Activated naive CD8-positive, alpha-beta T cell (primary cell): ENCODE measurements around the gene CTDSP2.
A peak's percentile ranks its signal among the peaks of the same experiment; 100 is the strongest.

ENCODE experiments used
- H3K27ac Mint-ChIP-seq: one replicate; pipeline ENCODE4 v1.8.0; 2021; ENCODE audit warnings: mixed read lengths
- H3K27me3 Mint-ChIP-seq: one replicate; pipeline ENCODE4 v1.8.0; 2021; ENCODE audit warnings: mixed read lengths
- H3K36me3 Mint-ChIP-seq: one replicate; pipeline ENCODE4 v1.8.0; 2021; ENCODE audit warnings: mixed read lengths
- H3K4me1 Mint-ChIP-seq: one replicate; pipeline ENCODE4 v1.8.0; 2021; ENCODE audit warnings: low read depth, mixed read lengths
- H3K4me3 Mint-ChIP-seq: one replicate; pipeline ENCODE4 v1.8.0; 2021; ENCODE audit warnings: mild to moderate bottlenecking, mixed read lengths
- H3K9me3 Mint-ChIP-seq: one replicate; pipeline ENCODE4 v1.8.0; 2021; ENCODE audit warnings: low read depth, mixed read lengths

The CTDSP2 gene

DNA sequence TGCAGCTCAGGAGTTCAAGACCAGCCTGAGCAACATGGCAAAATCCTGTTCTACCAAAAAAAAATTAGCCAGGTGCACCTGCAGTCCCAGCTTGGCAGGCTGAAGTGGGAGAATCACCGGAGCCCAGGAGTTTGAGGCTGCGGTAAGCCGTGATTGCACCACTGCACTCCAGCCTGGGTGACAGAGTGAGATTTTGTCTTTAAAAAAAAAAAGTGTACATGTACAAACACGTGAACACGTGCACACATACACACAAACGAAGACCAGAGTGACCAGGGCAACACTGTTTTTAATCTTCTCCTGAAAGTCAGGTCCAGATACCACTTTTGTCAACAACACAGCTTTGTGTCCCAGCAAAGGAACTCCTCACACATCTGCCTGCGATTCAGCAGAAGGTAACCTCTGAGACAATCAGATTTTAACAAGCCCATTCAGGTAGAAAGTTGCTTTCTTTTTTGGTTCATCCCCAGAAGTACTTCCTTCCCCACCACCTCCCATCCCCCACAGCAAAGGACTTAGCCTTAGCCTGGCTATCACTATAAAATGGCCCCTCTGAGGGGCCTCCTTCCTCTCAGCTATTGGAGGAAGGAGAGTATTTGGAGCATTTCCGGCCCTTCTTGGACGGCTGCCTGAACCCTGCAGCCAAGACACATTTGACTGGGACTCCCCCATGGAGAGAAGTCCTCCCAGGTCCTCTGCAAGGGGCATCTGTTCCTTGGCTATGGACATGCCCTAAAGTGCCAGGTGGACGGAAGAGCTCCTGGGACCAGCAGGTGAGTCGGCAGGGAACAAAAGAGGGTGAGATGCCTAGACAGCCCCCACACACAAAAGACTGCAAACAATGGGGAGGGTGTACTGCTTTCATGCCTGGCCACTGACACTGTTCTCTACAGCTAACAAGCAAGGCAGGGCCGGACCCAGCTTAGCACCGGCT, 9.8 kb downstream of the CTDSP2 start:
- Mint-ChIP-seq H3K27ac (peak overlapping the region; percentile 92), H3K9me3 (no peaks in the 10 kb centered on the region), H3K4me1 (peaks cover 95% of the 10 kb centered on the region), H3K27me3 (no peaks in the 10 kb centered on the region), H3K36me3 (no peaks in the 10 kb centered on the region), H3K4me3 (peak overlapping the region; percentile 64)

GRCh38 chr12:57835366-57836288, 10.9 kb downstream of the CTDSP2 start:
- Mint-ChIP-seq H3K4me3 (peak overlapping the region; percentile 64), H3K4me1 (peaks cover 90% of the 10 kb centered on the region), H3K27ac (peak overlapping the region; percentile 92), H3K36me3 (no peaks in the 10 kb centered on the region), H3K27me3 (no peaks in the 10 kb centered on the region), H3K9me3 (no peaks in the 10 kb centered on the region)

GRCh38 chr12:57834086-57834876, 12.2 kb downstream of the CTDSP2 start:
- no peaks in the 10 kb centered on the region for H3K27me3 Mint-ChIP-seq
- H3K9me3 Mint-ChIP-seq, result no peaks in the 10 kb centered on the region
- no peaks in the 10 kb centered on the region for H3K36me3 Mint-ChIP-seq
- H3K4me3 Mint-ChIP-seq, result no peak overlapping the region
- H3K4me1 Mint-ChIP-seq, result peaks cover 86% of the 10 kb centered on the region
- H3K27ac Mint-ChIP-seq, result peak overlapping the region; percentile 92

GRCh38 chr12:57833672-57834071, 12.9 kb downstream of the CTDSP2 start:
- Mint-ChIP-seq H3K9me3 (no peaks in the 10 kb centered on the region), H3K27ac (peak overlapping the region; percentile 92), H3K4me3 (peak overlapping the region; percentile 69), H3K27me3 (no peaks in the 10 kb centered on the region), H3K4me1 (peaks cover 85% of the 10 kb centered on the region), H3K36me3 (no peaks in the 10 kb centered on the region)

DNA sequence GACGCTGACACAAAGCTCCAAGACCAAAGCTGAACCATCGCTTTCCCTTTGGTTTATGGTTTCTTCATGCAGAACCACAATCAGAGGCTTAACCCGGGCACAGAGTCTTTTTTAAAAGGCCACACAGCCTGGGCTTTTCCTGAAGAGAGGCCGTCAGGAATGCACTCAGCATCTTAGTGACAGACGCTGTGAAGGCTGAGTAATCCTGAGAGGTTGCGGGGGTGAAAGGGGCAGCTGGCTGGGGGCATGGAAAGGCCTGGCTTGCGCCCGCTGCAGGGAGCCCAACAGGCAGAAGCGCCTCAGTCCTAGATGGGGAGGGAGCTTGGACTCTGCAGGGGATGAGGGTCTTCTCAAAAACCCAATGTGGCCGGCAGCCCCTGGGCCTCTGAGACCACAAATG, 13.6 kb downstream of the CTDSP2 start:
- Mint-ChIP-seq H3K27ac (peak overlapping the region; percentile 92), H3K36me3 (no peaks in the 10 kb centered on the region), H3K4me1 (peaks cover 80% of the 10 kb centered on the region), H3K4me3 (peak overlapping the region; percentile 2), H3K9me3 (no peaks in the 10 kb centered on the region), H3K27me3 (no peaks in the 10 kb centered on the region)

GRCh38 chr12:57830393-57830792, 16.1 kb downstream of the CTDSP2 start:
- H3K36me3 Mint-ChIP-seq, result no peaks in the 10 kb centered on the region
- no peak overlapping the region for H3K4me3 Mint-ChIP-seq
- peaks cover 56% of the 10 kb centered on the region for H3K4me1 Mint-ChIP-seq
- no peaks in the 10 kb centered on the region for H3K27me3 Mint-ChIP-seq
- peak overlapping the region; percentile 77 for H3K27ac Mint-ChIP-seq
- no peaks in the 10 kb centered on the region for H3K9me3 Mint-ChIP-seq

DNA sequence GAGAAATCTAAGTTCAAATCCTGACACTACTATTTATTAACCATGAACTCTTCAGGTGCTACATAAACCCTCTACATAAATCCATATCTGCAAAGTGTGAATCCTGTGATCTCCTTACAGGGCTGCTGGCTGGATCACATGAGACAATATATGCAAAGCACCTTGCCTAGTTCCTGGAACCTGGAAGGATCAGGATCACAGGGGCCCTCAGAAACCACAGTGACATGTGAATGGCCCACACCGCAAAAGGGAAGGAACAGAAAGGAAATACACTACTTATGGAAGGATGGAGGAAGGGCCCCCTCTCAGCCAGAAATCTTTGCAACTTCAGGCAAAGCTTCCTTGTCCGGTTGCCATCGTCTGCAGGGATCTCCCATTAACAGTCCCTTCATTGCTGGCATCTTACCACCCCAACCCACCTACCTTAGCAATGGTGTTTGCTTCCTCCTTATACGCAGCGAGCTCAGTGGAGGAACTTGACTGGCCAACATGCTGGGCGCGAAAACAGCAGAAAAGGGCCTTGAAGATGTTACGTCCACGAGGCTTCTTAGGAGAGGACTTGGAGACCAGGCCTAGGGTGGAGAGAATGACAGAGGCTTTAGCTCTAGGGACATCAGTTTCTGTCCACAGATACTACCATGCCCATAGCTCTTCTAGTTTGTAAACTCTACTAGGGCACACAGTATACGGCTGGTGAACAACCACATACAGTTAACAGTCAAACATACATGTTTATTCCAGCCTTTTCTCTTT, 17.3 kb downstream of the CTDSP2 start:
- Mint-ChIP-seq H3K4me3 (no peak overlapping the region), H3K27me3 (no peaks in the 10 kb centered on the region), H3K27ac (peak overlapping the region; percentile 77)

GRCh38 chr12:57826966-57827365, 19.6 kb downstream of the CTDSP2 start:
- H3K27me3 Mint-ChIP-seq, result no peaks in the 10 kb centered on the region
- no peaks in the 10 kb centered on the region for H3K9me3 Mint-ChIP-seq
- H3K4me3 Mint-ChIP-seq, result no peak overlapping the region
- peak overlapping the region; percentile 76 for H3K27ac Mint-ChIP-seq
- H3K4me1 Mint-ChIP-seq, result peaks cover 25% of the 10 kb centered on the region
- no peaks in the 10 kb centered on the region for H3K36me3 Mint-ChIP-seq

More for the DNA sequence above, 17.3 kb downstream of the CTDSP2 start:
- H3K4me1 Mint-ChIP-seq, result peaks cover 45% of the 10 kb centered on the region
- no peaks in the 10 kb centered on the region for H3K36me3 Mint-ChIP-seq
- H3K9me3 Mint-ChIP-seq, result no peaks in the 10 kb centered on the region

GRCh38 chr12:57826400-57826799, 20.1 kb downstream of the CTDSP2 start:
- Mint-ChIP-seq H3K36me3 (no peaks in the 10 kb centered on the region), H3K4me3 (no peak overlapping the region), H3K27me3 (no peaks in the 10 kb centered on the region), H3K27ac (peak overlapping the region; percentile 76), H3K9me3 (no peaks in the 10 kb centered on the region), H3K4me1 (peaks cover 19% of the 10 kb centered on the region)

- Mint-ChIP-seq H3K9me3 (no peaks in the 10 kb centered on the region), H3K4me1 (peaks cover 15% of the 10 kb centered on the region), H3K4me3 (no peak overlapping the region), H3K27ac (peak overlapping the region; percentile 56), H3K27me3 (no peaks in the 10 kb centered on the region), H3K36me3 (no peaks in the 10 kb centered on the region)
Observed at GRCh38 chr12:57825451-57825850, 21.1 kb downstream of the CTDSP2 start.

DNA sequence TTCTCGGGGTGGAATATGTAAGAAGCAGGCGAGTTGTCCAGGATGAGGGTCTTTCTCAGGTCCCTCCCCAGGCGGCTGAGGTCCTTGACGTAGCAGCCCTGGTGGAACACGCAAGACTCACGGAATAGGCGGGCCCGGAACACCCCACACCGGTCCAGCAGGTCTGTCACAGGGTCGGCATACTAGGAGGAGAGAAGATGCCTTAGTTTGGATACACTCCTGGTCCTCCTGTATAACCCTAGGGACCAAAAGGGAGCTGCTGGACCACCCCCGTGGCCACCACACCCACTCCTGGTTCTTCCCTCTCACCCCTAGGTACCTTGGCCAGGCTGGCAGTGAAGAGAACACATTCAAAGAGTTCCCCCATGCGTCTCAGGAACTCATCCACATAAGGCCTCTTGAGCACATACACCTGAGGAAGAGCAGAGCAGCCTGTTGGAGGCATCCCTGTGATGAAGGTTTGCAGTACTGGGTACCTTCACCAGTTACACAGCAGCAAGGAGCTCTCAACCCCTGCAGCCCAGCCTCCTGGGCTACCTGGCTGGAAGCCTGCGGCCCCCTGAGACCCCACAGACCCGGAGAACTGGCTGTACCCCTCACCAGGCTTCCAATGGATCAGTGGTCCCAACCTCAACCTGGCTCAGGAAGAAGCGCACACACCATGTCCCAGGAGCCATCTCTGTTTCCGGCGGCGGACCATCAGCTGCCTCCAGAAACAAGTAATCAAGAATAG, 22.5 kb downstream of the CTDSP2 start:
- Mint-ChIP-seq H3K4me3 (no peak overlapping the region), H3K36me3 (no peaks in the 10 kb centered on the region), H3K9me3 (no peaks in the 10 kb centered on the region), H3K4me1 (peaks cover 4% of the 10 kb centered on the region), H3K27me3 (no peaks in the 10 kb centered on the region), H3K27ac (peak overlapping the region; percentile 66)

DNA sequence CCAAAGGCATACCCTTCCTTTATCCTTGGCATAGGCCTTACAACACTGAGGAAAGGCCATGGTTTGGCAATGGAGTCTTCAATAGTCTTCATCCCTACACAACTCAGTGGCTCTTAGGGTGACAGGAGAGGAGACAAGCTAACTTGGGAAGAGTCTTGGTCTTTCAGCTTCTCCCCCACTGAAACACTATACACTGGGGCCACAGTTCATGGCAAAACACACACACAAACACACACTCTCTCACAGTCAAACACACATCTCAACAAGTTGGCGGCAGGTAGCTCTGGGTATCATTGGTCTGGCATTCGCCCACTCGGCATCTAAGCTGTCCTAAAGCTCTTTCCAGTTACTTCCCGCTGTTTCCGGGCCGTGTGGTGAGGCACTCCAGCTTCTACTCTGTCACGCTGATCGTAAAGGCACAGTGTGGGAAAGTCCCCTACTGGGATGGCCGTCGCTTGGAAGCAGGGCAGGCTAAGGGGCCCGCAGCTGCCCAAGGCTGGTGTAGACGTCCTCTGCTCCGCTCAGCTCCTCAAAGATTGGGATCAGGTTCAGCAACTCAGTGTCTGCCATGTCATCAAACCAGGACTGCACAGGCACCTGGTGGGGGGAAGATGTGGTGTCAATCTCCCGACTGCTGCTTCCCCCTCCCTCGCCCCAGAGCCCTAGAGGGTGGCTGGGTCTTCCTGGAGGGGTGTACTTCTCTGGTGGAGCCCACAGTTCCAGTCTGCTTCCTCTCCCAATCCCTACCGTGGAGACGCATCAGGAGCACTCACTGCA, 23.2 kb downstream of the CTDSP2 start:
- Mint-ChIP-seq H3K36me3 (no peaks in the 10 kb centered on the region), H3K4me1 (no peaks in the 10 kb centered on the region), H3K27me3 (no peaks in the 10 kb centered on the region), H3K4me3 (no peak overlapping the region), H3K27ac (peak overlapping the region; percentile 66), H3K9me3 (no peaks in the 10 kb centered on the region)
